ENCODE results near the gene POLR1A.

POLR1A gene

GRCh38 chr2:86074256-86074655 is 31.4 kb downstream of the POLR1A start:
- Histone ChIP-seq H3K27me3 (ENCODE audit: control insufficient read depth, low read length) (no peaks in the 10 kb centered on the region), H3F3A (ENCODE audit: control insufficient read depth, insufficient read depth) (no peaks in the 10 kb centered on the region), H3K27ac (ENCODE audit: low read depth, low read length) (no peak overlapping the region), H3K36me3 (ENCODE audit: control insufficient read depth, low read length) (peaks cover 95% of the 10 kb centered on the region), H3K79me2 (ENCODE audit: control insufficient read depth, low read length) (no peaks in the 10 kb centered on the region), H3K9me3 (ENCODE audit: control insufficient read depth, insufficient read depth, low read length) (no peaks in the 10 kb centered on the region), H4K20me1 (ENCODE audit: control insufficient read depth, insufficient read depth, low read depth, low read length) (no peaks in the 10 kb centered on the region), H3K4me2 (ENCODE audit: low read length) (no peak overlapping the region), H3K9me2 (replicated peaks; ENCODE audit: control insufficient read depth, low read length) (no peaks in the 10 kb centered on the region), H3K4me3 (ENCODE audit: low read length) (no peak overlapping the region), H3K4me1 (ENCODE audit: control insufficient read depth, low read length) (no peaks in the 10 kb centered on the region)
- TF ChIP-seq CTCF (IDR thresholded peaks at IDR 0.05; ENCODE audit: low read depth, low read length, poor library complexity, severe bottlenecking), result no peak
- no peak for TF ChIP-seq EZH2phosphoT487 (IDR thresholded peaks at IDR 0.05; ENCODE audit: borderline replicate concordance, low read length)

- Histone ChIP-seq H3K27me3 (ENCODE audit: control insufficient read depth, low read length) (no peaks in the 10 kb centered on the region), H4K20me1 (ENCODE audit: control insufficient read depth, insufficient read depth, low read depth, low read length) (no peaks in the 10 kb centered on the region), H3F3A (ENCODE audit: control insufficient read depth, insufficient read depth) (no peaks in the 10 kb centered on the region), H3K9me3 (ENCODE audit: control insufficient read depth, insufficient read depth, low read length) (no peaks in the 10 kb centered on the region), H3K9me2 (replicated peaks; ENCODE audit: control insufficient read depth, low read length) (no peaks in the 10 kb centered on the region), H3K79me2 (ENCODE audit: control insufficient read depth, low read length) (no peaks in the 10 kb centered on the region), H3K36me3 (ENCODE audit: control insufficient read depth, low read length) (peaks cover 95% of the 10 kb centered on the region), H3K27ac (ENCODE audit: low read depth, low read length) (no peak overlapping the region), H3K4me3 (ENCODE audit: low read length) (no peak overlapping the region), H3K4me2 (ENCODE audit: low read length) (no peak overlapping the region), H3K4me1 (ENCODE audit: control insufficient read depth, low read length) (no peaks in the 10 kb centered on the region)
- TF ChIP-seq EZH2phosphoT487 (IDR thresholded peaks at IDR 0.05; ENCODE audit: borderline replicate concordance, low read length), result no peak
- no peak for TF ChIP-seq CTCF (IDR thresholded peaks at IDR 0.05; ENCODE audit: low read depth, low read length, poor library complexity, severe bottlenecking)
Observed at GRCh38 chr2:86073225-86073624, 32.5 kb downstream of the POLR1A start.

GRCh38 chr2:86072271-86072858 is 33.3 kb downstream of the POLR1A start:
- Histone ChIP-seq H3K4me1 (ENCODE audit: control insufficient read depth, low read length) (no peaks in the 10 kb centered on the region), H3K9me3 (ENCODE audit: control insufficient read depth, insufficient read depth, low read length) (no peaks in the 10 kb centered on the region), H3K27me3 (ENCODE audit: control insufficient read depth, low read length) (no peaks in the 10 kb centered on the region), H3K79me2 (ENCODE audit: control insufficient read depth, low read length) (no peaks in the 10 kb centered on the region), H3K9me2 (replicated peaks; ENCODE audit: control insufficient read depth, low read length) (no peaks in the 10 kb centered on the region), H3K27ac (ENCODE audit: low read depth, low read length) (no peak overlapping the region), H3K36me3 (ENCODE audit: control insufficient read depth, low read length) (peaks cover 92% of the 10 kb centered on the region), H3K4me2 (ENCODE audit: low read length) (no peak overlapping the region), H3K4me3 (ENCODE audit: low read length) (no peak overlapping the region), H4K20me1 (ENCODE audit: control insufficient read depth, insufficient read depth, low read depth, low read length) (no peaks in the 10 kb centered on the region), H3F3A (ENCODE audit: control insufficient read depth, insufficient read depth) (no peaks in the 10 kb centered on the region)
- TF ChIP-seq EZH2phosphoT487 (IDR thresholded peaks at IDR 0.05; ENCODE audit: borderline replicate concordance, low read length) (no peak), CTCF (IDR thresholded peaks at IDR 0.05; ENCODE audit: low read depth, low read length, poor library complexity, severe bottlenecking) (no peak)
